Tibial artery (tissue), 4 donors: ENCODE results near the gene CCSER1.

Experiments used
- DNase-seq, 2 donors: peaks; one replicate each; pipeline ENCODE4 v3.0.0-alpha.2; 2019
- H3K27ac ChIP-seq, 2 donors: fragments of 200-600 bp; sonication (generic) in 1 of 2; 1 replicate in 1 of 2; 2 replicates in 1 of 2; pipeline ENCODE4 v1.5.1; 2018 to 2019; ENCODE audit warnings: mild to moderate bottlenecking in 1 of 2
- H3K27me3 ChIP-seq, 2 donors: fragments of 200-600 bp; sonication (generic) in 1 of 2; one replicate each; pipeline versions ENCODE4 v1.5.1 to v1.6.0; 2016 to 2019
- H3K36me3 ChIP-seq, 3 donors: fragments of 200-600 bp; sonication (generic) in 2 of 3; one replicate each; pipeline ENCODE4 v1.5.1; 2016 to 2019; ENCODE audit warnings: mild to moderate bottlenecking in 2 of 3
- H3K4me1 ChIP-seq, 4 donors: fragments of 200-600 bp; sonication (generic) in 2 of 4; 1 replicate in 3 of 4; 2 replicates in 1 of 4; pipeline ENCODE4 v1.5.1; 2016 to 2019
- H3K4me3 ChIP-seq, 2 donors: fragments of 200-600 bp; sonication (generic) in 1 of 2; 1 replicate in 1 of 2; 2 replicates in 1 of 2; pipeline ENCODE4 v1.5.1; 2018 to 2019; ENCODE audit warnings: mild to moderate bottlenecking in 2 of 2
- H3K9me3 ChIP-seq, 3 donors: fragments of 200-600 bp; sonication (generic) in 1 of 3; one replicate each; pipeline ENCODE4 v1.5.1; 2016 to 2019
- intact Hi-C: fragments of 100-400 bp; cut with DNase I; formaldehyde crosslinking; loops from one replicate; pipeline ENCODE4 v1.15.0; 2023; ENCODE audit warnings: low total_unique reads
- TF ChIP-seq, protein P1 (sequence below), 2 experiments: fragments of 200-600 bp in 1 of 2; fragments of 450-650 bp in 1 of 2; IDR thresholded peaks; one replicate each; pipeline ENCODE4 v1.5.1; 2017 to 2019; ENCODE audit warnings: antibody characterized with exemption in 2 of 2, mild to moderate bottlenecking in 1 of 2, moderate library complexity in 1 of 2

Gene CCSER1

DNA sequence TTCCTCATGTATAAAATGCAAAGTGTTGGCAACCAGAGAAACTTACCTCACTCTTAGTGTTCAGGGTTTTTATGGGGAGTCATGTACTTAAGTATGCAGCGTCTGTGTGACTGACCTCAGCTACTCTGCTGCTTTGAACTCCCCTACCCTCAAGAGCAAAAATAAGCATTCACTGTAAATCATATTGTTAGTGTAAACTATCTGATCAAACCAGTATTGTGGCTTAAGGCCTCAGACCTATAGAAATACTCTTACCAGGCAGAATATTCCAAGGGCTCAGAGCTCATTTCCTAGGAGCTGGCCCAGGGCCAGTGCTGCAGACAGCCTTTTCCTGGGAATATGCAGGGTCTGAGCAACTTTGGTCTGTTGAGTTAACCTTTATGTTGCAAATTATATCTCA, 453.1 kb downstream of the CCSER1 start:
- Histone ChIP-seq H3K4me1 (no peaks in the 10 kb centered on the region), H3K4me3 (no peak overlapping the region), H3K27me3 (no peaks in the 10 kb centered on the region), H3K36me3 (no peaks in the 10 kb centered on the region), H3K9me3 (no peaks in the 10 kb centered on the region), H3K27ac (no peak overlapping the region)
- intact Hi-C loops = no loop called here
- TF ChIP-seq, protein P1, sequence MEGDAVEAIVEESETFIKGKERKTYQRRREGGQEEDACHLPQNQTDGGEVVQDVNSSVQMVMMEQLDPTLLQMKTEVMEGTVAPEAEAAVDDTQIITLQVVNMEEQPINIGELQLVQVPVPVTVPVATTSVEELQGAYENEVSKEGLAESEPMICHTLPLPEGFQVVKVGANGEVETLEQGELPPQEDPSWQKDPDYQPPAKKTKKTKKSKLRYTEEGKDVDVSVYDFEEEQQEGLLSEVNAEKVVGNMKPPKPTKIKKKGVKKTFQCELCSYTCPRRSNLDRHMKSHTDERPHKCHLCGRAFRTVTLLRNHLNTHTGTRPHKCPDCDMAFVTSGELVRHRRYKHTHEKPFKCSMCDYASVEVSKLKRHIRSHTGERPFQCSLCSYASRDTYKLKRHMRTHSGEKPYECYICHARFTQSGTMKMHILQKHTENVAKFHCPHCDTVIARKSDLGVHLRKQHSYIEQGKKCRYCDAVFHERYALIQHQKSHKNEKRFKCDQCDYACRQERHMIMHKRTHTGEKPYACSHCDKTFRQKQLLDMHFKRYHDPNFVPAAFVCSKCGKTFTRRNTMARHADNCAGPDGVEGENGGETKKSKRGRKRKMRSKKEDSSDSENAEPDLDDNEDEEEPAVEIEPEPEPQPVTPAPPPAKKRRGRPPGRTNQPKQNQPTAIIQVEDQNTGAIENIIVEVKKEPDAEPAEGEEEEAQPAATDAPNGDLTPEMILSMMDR (IDR thresholded peaks at IDR 0.05) = no peak
- DNase-seq = no peak

DNA sequence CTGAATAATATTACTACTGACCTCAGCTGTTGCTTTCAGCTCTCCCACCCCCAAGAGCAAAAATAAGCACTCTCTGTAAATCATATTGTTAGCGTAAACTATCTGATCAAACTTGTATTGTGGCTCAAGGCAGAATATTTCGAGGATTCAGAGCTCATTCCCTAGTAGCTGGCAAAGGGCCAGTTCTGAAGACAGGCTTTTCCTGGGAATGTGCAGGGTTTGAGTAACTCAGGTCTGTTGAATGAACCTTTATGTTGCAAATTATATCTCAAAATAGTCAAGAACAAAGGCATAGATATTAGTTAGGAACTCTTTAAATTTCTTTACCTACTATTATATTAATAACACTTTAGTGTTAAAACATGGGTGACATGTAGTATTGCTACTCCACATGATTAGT, 454.9 kb downstream of the CCSER1 start:
- Histone ChIP-seq H3K27me3 (no peaks in the 10 kb centered on the region), H3K4me3 (no peak overlapping the region), H3K27ac (no peak overlapping the region), H3K4me1 (no peaks in the 10 kb centered on the region), H3K9me3 (no peaks in the 10 kb centered on the region), H3K36me3 (no peaks in the 10 kb centered on the region)
- no peak for DNase-seq
- intact Hi-C loops = no loop called here
- TF ChIP-seq, protein P1 (IDR thresholded peaks at IDR 0.05) = no peak

DNA sequence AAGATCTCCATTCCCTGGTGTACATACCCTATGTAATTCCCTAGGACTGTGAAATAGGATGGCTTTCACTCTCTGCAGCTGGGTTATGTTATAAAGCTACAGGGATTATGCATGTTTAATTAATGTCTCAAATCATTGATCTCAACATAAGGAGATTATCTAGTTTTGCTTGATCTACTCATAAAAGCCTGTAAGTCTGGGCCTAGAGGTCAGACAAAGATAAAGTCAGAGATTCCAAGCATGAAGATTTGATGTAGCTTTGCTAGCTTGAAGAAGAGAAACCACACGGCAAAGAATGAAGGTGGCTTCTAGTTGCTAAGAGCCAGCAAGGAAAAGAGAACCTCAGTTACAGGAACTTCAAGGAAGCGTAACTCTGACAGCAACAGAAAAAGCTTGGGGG, 456.9 kb downstream of the CCSER1 start:
- TF ChIP-seq, protein P1 (IDR thresholded peaks at IDR 0.05) = no peak
- Histone ChIP-seq H3K9me3 (no peaks in the 10 kb centered on the region), H3K4me3 (no peak overlapping the region), H3K36me3 (no peaks in the 10 kb centered on the region), H3K27me3 (no peaks in the 10 kb centered on the region), H3K4me1 (no peaks in the 10 kb centered on the region), H3K27ac (no peak overlapping the region)
- intact Hi-C loops = no loop called here
- DNase-seq = no peak

DNA sequence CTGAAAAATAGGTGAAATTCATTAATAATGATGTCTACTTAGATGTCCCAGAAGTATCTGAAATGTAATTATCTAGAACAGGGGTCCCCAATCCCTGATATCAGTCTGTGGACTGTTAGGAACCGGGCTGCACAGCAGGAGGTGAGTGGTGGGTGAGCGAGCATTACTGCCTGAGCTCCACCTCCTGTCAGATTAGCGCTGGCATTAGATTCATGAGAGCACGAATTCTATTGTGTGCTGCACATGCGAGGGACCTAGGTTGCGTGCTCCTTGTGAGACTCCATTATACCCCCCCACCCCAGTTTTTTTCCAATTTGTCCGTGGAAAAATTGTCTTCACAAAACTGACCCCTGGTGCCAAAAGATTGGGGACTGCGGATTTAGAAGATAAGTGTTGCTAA, 458.8 kb downstream of the CCSER1 start:
- Histone ChIP-seq H3K4me1 (no peaks in the 10 kb centered on the region), H3K36me3 (no peaks in the 10 kb centered on the region), H3K4me3 (no peak overlapping the region), H3K27me3 (no peaks in the 10 kb centered on the region), H3K27ac (no peak overlapping the region), H3K9me3 (peaks cover 0 to 5% (median 0%) of the 10 kb centered on the region in 3 donors)
- TF ChIP-seq, protein P1 (IDR thresholded peaks at IDR 0.05) = no peak
- DNase-seq = no peak
- intact Hi-C loops = no loop called here

DNA sequence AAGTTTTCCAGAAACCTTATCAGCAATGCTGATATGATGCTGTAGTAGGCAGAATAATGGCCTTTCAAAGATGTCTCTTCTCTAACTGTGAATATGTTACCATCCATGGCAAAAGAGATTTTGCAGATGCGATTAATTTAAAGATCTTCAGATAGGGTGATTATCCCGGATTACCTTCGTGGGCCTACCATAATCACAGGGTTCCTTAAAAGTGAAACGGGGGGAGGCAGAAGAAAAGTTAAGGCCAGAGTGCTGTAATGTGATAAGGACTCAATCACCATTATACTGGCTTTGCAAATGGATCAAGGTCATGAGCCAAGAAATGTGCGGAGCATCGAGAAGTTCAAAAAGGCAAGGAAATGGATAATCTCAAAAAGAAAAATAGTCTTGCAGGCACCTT, 459.6 kb downstream of the CCSER1 start:
- Histone ChIP-seq H3K4me1 (no peaks in the 10 kb centered on the region), H3K36me3 (no peaks in the 10 kb centered on the region), H3K27ac (no peak overlapping the region), H3K9me3 (peaks cover 0 to 5% (median 0%) of the 10 kb centered on the region in 3 donors), H3K27me3 (no peaks in the 10 kb centered on the region), H3K4me3 (no peak overlapping the region)
- TF ChIP-seq, protein P1 (IDR thresholded peaks at IDR 0.05) = no peak
- DNase-seq = no peak
- intact Hi-C loops = no loop called here

DNA sequence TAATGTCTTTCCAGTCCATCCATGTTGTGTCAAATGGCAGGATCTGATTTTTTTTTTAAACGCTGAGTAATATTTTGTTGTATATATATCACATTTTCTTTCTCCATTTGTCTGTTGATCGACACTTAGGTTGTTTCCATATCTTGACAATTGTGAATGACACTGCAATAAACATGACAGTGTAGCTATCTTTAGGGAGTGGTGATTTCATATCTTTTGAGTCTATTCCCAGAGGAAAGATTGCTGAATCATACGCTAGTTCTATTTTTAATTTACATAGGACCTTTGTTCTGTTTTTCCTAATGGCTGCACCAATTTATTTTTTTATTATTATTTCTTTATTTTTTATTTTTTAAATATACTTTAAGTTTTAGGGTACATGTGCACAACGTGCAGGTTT, 470.7 kb downstream of the CCSER1 start:
- Histone ChIP-seq H3K27ac (no peak overlapping the region), H3K9me3 (no peaks in the 10 kb centered on the region), H3K4me1 (no peaks in the 10 kb centered on the region), H3K36me3 (no peaks in the 10 kb centered on the region), H3K27me3 (no peaks in the 10 kb centered on the region), H3K4me3 (no peak overlapping the region)
- intact Hi-C loops = no loop called here
- DNase-seq = no peak
- TF ChIP-seq, protein P1 (IDR thresholded peaks at IDR 0.05) = no peak
